ENCODE data around the gene FAM98B. TPM values are rescaled to one million over a fixed set of nuclear protein-coding genes. Genes with fewer than 3 reads are reported as not detected.

FAM98B gene
- total and polyA plus RNA-seq, 9 of the 15 experiments (the other 6 are each of a cell fraction or from before 2014, with no cell fraction given), result 3.1 to 42.0 (median 9.4) TPM

- TF ChIP-seq ZNF639 (CRISPR knock-in tag; conservative IDR thresholded peaks at IDR 0.05 in 1 of 2, IDR thresholded peaks at IDR 0.05 in 1 of 2) (no peak), ZNF316 (IDR thresholded peaks at IDR 0.05) (no peak), DDX20 (tag; IDR thresholded peaks at IDR 0.05; ENCODE audit: low read depth) (no peak), JUND (IDR thresholded peaks at IDR 0.05; ENCODE audit: borderline replicate concordance, low read depth, low read length) (peak; percentile 13; the same call in 1 of the 2 replicates), JUND (tag; IDR thresholded peaks at IDR 0.05; ENCODE audit: borderline replicate concordance, low read depth, low read length) (no peak), OTX1 (CRISPR knock-in tag; IDR thresholded peaks at IDR 0.05) (no peak), SRSF3 (IDR thresholded peaks at IDR 0.05; ENCODE audit: insufficient read depth, low read length) (no peak), SOX6 (IDR thresholded peaks at IDR 0.05) (no peak), ZKSCAN1 (IDR thresholded peaks at IDR 0.05; ENCODE audit: low read depth, low read length) (no peak), ZBTB17 (CRISPR knock-in tag; IDR thresholded peaks at IDR 0.05) (no peak), BACH1 (tag; IDR thresholded peaks at IDR 0.05) (no peak)
Measured at GRCh38 chr15:38430106-38430760, 23.7 kb upstream of the FAM98B start (continued).
